Left ventricle myocardium inferior (tissue), 1 donor: ENCODE measurements around the gene PPP6R3. TPM values are rescaled to one million over a fixed set of nuclear protein-coding genes. Genes with fewer than 3 reads are reported as not detected.

ENCODE experiments used
- DNase-seq: peaks from one replicate; pipeline ENCODE4 v3.0.0-alpha.2; 2020
- H3K27ac ChIP-seq: fragments of 200-600 bp; replicated peaks from 2 replicates; pipeline ENCODE4 v1.8.0; 2021
- H3K27me3 ChIP-seq: fragments of 200-600 bp; 2 replicates; pipeline ENCODE4 v1.8.0; 2021; ENCODE audit warnings: low read depth
- H3K36me3 ChIP-seq: fragments of 200-600 bp; 2 replicates; pipeline ENCODE4 v1.8.0; 2021
- H3K4me1 ChIP-seq: fragments of 200-600 bp; 2 replicates; pipeline ENCODE4 v1.8.0; 2021
- H3K4me3 ChIP-seq: fragments of 200-600 bp; 2 replicates; pipeline ENCODE4 v1.8.0; 2021; ENCODE audit warnings: mild to moderate bottlenecking, moderate library complexity
- H3K9me3 ChIP-seq: fragments of 200-600 bp; replicated peaks from 2 replicates; pipeline ENCODE4 v1.8.0; 2021
- intact Hi-C: fragments of 100-400 bp; cut with micrococcal nuclease; formaldehyde crosslinking; loops from one replicate; pipeline ENCODE4 v1.11.0; 2022
- total RNA-seq: library from RNA; stranded (reverse); fragmentation: NEBNext Ultra II Directional; extraction: Animal tissue kit (Norgen Biotek cat#: 25700); gene quantifications from one replicate; pipeline ENCODE4 v1.2.1, GENCODE V29; 2021
- TF ChIP-seq, protein P1 (sequence below): fragments of 200-600 bp; IDR thresholded peaks from 2 replicates; pipeline ENCODE4 v1.8.0; 2021; ENCODE audit warnings: antibody characterized with exemption, mild to moderate bottlenecking, borderline replicate concordance
- donor health status: DM: no; HTN: yes; CAD: no; lungs with severe emphysema.

The PPP6R3 gene
- total RNA-seq, 1 donor from 2014 or later, result 78.8 TPM

DNA sequence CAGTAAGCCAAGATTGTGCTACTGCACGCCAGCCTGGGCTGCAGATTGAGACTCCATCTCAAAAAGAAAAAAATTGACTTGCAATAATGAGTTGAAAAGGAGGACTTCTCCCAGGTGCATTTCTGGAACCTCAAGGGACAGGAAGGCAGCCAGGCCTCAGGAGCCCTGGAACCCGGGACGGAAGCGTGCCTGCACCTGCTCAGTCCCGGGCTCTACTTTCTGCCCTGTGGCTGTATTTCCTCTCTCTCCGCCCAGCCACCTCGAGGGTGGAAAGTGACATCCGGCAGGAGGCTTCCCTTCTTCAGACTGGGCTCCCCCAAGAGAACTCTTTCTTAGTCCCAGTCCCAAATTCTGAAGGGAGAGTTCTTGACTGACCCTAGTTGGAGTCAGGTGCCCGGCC lies 203.6 kb downstream of the PPP6R3 start:
- H3K9me3 ChIP-seq, result no peaks in the 10 kb centered on the region
- intact Hi-C loops, result no loop called here
- TF ChIP-seq, protein P1, sequence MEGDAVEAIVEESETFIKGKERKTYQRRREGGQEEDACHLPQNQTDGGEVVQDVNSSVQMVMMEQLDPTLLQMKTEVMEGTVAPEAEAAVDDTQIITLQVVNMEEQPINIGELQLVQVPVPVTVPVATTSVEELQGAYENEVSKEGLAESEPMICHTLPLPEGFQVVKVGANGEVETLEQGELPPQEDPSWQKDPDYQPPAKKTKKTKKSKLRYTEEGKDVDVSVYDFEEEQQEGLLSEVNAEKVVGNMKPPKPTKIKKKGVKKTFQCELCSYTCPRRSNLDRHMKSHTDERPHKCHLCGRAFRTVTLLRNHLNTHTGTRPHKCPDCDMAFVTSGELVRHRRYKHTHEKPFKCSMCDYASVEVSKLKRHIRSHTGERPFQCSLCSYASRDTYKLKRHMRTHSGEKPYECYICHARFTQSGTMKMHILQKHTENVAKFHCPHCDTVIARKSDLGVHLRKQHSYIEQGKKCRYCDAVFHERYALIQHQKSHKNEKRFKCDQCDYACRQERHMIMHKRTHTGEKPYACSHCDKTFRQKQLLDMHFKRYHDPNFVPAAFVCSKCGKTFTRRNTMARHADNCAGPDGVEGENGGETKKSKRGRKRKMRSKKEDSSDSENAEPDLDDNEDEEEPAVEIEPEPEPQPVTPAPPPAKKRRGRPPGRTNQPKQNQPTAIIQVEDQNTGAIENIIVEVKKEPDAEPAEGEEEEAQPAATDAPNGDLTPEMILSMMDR, result no peak
- H3K27me3 ChIP-seq, result peaks cover 54% of the 10 kb centered on the region
- peaks cover 6% of the 10 kb centered on the region for H3K4me1 ChIP-seq
- H3K4me3 ChIP-seq, result no peak overlapping the region
- no peak overlapping the region for H3K27ac ChIP-seq
- DNase-seq, result no peak
- no peaks in the 10 kb centered on the region for H3K36me3 ChIP-seq

DNA sequence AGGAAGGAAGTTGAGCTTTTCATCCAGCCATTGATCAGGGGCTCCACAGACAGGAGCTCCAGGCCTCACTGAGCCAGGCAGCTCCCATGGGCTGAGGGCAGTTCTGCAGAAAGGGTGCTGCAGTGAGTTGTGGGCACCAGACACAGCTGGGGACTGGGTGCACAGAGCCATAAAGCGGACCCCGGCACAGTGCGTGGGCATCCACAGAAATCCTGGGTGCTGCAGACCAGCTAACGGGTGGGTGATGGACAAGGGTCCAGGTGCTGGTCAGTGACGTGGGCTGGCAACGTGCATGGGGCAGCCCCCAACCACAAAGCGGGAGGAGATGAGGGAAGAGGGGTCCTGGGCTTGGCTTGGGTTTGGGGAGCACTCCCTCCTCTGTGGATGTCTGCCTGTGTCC lies 204.4 kb downstream of the PPP6R3 start:
- Histone ChIP-seq H3K4me3 (no peak overlapping the region), H3K4me1 (no peaks in the 10 kb centered on the region), H3K27ac (no peak overlapping the region), H3K9me3 (no peaks in the 10 kb centered on the region), H3K27me3 (peaks cover 59% of the 10 kb centered on the region), H3K36me3 (no peaks in the 10 kb centered on the region)
- TF ChIP-seq, protein P1, result no peak
- intact Hi-C loops, result no loop called here
- DNase-seq, result no peak

Other genes starting within 250 kb of the PPP6R3 start
- gene KMT5B, start 247.5 kb upstream of the PPP6R3 start, total RNA-seq, result 24.3 TPM
- 28.6 TPM for gene C11orf24, start 188.8 kb upstream of the PPP6R3 start, total RNA-seq
- gene LRP5, start 148.2 kb upstream of the PPP6R3 start, total RNA-seq, result 54.7 TPM
- gene GAL, start 223.8 kb downstream of the PPP6R3 start, total RNA-seq, result 0.58 TPM